22Rv1 (cell line): ENCODE results near the gene SEPTIN5.

Source experiments
- ZFX ChIP-seq: fragments of 450-650 bp; IDR thresholded peaks from 2 replicates; pipeline ENCODE4 v1.6.1; 2017; ENCODE audit warnings: antibody characterized with exemption, borderline replicate concordance
- TF ChIP-seq, protein P1 (sequence below): fragments of 450-650 bp; IDR thresholded peaks from 2 replicates; pipeline ENCODE4 v1.5.1; 2017; ENCODE audit warnings: mild to moderate bottlenecking

DNA sequence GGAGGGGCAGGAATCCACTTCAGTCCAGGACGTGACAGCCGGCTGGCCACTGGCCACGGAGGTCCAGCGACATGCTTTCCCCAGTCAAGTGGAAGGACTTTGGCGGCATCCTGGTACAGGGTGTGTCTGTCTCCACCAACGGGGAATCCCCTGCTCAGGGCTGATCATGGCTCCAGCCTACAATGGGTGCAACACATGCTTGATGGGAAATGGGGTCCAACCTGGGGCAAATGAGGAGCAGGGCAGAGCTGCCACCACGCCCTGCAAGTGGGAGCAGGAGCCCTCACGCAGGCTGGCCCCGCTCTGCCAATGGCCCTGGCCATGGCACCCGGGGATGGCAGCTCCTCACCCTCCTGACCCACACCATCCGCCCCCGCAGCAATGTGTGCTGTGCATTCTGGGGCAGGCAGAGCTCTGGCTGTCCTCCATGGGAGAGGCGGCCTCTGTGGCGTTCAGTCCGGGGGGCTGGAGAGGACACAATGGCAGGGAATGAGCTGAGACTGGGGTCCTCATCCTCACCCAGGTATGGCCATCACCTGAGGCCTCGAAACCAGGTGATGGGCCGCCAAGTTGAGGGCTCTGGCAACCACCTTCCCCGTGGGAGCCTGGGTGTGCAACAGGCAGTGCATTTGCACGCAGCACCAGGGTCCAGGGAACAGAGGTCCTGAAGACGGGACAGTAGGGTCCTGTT, 5.8 kb upstream of the SEPTIN5 start:
- TF ChIP-seq, protein P1, sequence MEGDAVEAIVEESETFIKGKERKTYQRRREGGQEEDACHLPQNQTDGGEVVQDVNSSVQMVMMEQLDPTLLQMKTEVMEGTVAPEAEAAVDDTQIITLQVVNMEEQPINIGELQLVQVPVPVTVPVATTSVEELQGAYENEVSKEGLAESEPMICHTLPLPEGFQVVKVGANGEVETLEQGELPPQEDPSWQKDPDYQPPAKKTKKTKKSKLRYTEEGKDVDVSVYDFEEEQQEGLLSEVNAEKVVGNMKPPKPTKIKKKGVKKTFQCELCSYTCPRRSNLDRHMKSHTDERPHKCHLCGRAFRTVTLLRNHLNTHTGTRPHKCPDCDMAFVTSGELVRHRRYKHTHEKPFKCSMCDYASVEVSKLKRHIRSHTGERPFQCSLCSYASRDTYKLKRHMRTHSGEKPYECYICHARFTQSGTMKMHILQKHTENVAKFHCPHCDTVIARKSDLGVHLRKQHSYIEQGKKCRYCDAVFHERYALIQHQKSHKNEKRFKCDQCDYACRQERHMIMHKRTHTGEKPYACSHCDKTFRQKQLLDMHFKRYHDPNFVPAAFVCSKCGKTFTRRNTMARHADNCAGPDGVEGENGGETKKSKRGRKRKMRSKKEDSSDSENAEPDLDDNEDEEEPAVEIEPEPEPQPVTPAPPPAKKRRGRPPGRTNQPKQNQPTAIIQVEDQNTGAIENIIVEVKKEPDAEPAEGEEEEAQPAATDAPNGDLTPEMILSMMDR = no peak
- TF ChIP-seq ZFX = no peak
